GM12801 (cell line): ENCODE data around the gene BLVRB.

ENCODE experiments used
- CTCF ChIP-seq: IDR thresholded peaks from one replicate; pipeline ENCODE4 v1.5.1; 2011; ENCODE audit warnings: control low read depth; ENCODE audit not compliant: insufficient read length; ENCODE audit errors: extremely low read depth

BLVRB gene

GRCh38 chr19:40420451-40420765 lies 45.1 kb downstream of the BLVRB start:
- no peak for TF ChIP-seq CTCF

- no peak for TF ChIP-seq CTCF
These were observed 45.8 kb downstream of the BLVRB start for GRCh38 chr19:40419780-40420179.

GRCh38 chr19:40419066-40419612 lies 46.4 kb downstream of the BLVRB start:
- TF ChIP-seq CTCF = no peak

GRCh38 chr19:40418040-40418439 lies 47.5 kb downstream of the BLVRB start:
- TF ChIP-seq CTCF = no peak

GRCh38 chr19:40417643-40417981 lies 47.9 kb downstream of the BLVRB start:
- no peak for TF ChIP-seq CTCF

- TF ChIP-seq CTCF = no peak
These were observed 48.5 kb downstream of the BLVRB start for GRCh38 chr19:40416918-40417642.

GRCh38 chr19:40415768-40416167 lies 49.8 kb downstream of the BLVRB start:
- no peak for TF ChIP-seq CTCF
